HL-60 (cell line): ENCODE results near the gene RNF5.

Experiments
- POLR2AphosphoS5 ChIP-seq: IDR thresholded peaks from 2 replicates; pipeline ENCODE4 v1.6.1; 2012; ENCODE audit warnings: low read depth
- TF ChIP-seq, protein P1 (sequence below): IDR thresholded peaks from one replicate; pipeline ENCODE4 v1.5.1; 2011; ENCODE audit warnings: low read length, control low read depth, inconsistent platforms; ENCODE audit not compliant: insufficient read depth
- TF ChIP-seq, protein P2 (sequence below): IDR thresholded peaks from 2 replicates; pipeline ENCODE4 v1.6.1; 2012; ENCODE audit warnings: low read depth; ENCODE audit not compliant: insufficient replicate concordance

DNA sequence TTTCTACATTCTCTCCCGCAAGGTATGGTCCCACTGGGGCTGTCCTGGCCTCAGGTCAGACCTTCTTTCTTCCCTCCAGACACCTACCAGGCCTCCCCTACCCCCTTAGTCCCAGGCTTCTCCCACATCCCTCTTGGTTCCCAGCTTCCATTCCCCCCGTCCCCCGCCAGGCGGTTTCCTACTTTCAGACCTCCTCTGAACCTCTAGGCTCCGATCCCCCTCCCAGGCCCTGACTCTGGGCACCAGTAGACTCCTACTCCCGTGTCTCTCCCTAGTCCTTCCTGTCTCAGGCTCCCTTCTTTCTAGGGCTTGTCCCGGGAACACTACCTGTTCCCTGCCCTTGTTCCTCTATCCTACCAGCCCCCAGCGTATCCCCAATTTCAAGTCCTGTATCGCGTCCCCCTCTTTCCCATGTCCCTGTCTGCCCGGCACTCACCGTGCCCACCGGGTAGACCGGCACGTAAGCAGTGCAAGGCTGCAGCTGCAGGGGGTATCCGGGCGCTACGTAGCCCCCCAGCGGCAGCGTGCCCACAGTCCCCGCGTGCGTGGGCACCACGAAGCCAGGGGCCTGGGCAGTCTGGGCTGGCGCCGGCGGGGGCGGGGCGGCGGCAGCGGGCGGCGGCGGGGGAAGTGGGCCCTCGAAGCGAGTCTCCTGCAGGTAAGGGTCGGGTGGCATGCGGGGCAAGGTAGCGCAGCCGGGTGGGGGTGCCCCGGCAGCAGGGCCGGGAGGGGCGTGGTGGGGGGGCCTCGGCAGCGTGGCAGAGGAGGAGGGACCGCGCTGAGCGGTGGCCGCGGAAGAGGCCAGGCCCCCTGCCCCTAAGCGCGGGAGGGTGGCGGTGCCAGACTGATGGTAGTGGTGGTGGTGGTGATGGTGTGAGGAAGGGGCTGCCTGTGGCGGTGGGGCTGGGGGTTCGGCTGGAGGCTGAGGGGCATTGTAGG is 28.0 kb upstream of the RNF5 start:
- TF ChIP-seq, protein P1, sequence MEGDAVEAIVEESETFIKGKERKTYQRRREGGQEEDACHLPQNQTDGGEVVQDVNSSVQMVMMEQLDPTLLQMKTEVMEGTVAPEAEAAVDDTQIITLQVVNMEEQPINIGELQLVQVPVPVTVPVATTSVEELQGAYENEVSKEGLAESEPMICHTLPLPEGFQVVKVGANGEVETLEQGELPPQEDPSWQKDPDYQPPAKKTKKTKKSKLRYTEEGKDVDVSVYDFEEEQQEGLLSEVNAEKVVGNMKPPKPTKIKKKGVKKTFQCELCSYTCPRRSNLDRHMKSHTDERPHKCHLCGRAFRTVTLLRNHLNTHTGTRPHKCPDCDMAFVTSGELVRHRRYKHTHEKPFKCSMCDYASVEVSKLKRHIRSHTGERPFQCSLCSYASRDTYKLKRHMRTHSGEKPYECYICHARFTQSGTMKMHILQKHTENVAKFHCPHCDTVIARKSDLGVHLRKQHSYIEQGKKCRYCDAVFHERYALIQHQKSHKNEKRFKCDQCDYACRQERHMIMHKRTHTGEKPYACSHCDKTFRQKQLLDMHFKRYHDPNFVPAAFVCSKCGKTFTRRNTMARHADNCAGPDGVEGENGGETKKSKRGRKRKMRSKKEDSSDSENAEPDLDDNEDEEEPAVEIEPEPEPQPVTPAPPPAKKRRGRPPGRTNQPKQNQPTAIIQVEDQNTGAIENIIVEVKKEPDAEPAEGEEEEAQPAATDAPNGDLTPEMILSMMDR: no peak
- no peak for TF ChIP-seq POLR2AphosphoS5
- TF ChIP-seq, protein P2, sequence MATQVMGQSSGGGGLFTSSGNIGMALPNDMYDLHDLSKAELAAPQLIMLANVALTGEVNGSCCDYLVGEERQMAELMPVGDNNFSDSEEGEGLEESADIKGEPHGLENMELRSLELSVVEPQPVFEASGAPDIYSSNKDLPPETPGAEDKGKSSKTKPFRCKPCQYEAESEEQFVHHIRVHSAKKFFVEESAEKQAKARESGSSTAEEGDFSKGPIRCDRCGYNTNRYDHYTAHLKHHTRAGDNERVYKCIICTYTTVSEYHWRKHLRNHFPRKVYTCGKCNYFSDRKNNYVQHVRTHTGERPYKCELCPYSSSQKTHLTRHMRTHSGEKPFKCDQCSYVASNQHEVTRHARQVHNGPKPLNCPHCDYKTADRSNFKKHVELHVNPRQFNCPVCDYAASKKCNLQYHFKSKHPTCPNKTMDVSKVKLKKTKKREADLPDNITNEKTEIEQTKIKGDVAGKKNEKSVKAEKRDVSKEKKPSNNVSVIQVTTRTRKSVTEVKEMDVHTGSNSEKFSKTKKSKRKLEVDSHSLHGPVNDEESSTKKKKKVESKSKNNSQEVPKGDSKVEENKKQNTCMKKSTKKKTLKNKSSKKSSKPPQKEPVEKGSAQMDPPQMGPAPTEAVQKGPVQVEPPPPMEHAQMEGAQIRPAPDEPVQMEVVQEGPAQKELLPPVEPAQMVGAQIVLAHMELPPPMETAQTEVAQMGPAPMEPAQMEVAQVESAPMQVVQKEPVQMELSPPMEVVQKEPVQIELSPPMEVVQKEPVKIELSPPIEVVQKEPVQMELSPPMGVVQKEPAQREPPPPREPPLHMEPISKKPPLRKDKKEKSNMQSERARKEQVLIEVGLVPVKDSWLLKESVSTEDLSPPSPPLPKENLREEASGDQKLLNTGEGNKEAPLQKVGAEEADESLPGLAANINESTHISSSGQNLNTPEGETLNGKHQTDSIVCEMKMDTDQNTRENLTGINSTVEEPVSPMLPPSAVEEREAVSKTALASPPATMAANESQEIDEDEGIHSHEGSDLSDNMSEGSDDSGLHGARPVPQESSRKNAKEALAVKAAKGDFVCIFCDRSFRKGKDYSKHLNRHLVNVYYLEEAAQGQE: no peak
